Midbrain (tissue), 1 donor: ENCODE results near the gene MRPS26.
A peak's percentile ranks its signal among the peaks of the same experiment; 100 is the strongest.
"Not testable (repeated sequence)": the region's sequence is repeated elsewhere in the genome, so short reads cannot be mapped to it uniquely, and the experiment has no call there.

Experiments
- DNase-seq: peaks from one replicate; lab custom pipeline; 2025; lab: John Stamatoyannopoulos, UW

The MRPS26 gene

GRCh38 chr20:3045816-3046676 lies at the start of gene MRPS26:
TSS of gene MRPS26 (plus strand) at chr20:3046052. CDS start at chr20:3046069, 17 bp downstream.
- peak; percentile 90 for DNase-seq

GRCh38 chr20:2998728-2999127 lies 47.1 kb upstream of the MRPS26 start:
- DNase-seq = no peak

GRCh38 chr20:3000852-3001523 lies 44.9 kb upstream of the MRPS26 start:
- DNase-seq = peak; percentile 60

GRCh38 chr20:3003416-3003815 lies 42.4 kb upstream of the MRPS26 start:
- no peak for DNase-seq

GRCh38 chr20:3010985-3011723 lies 34.7 kb upstream of the MRPS26 start:
- no peak for DNase-seq

- no peak for DNase-seq
These were observed 34.1 kb upstream of the MRPS26 start for GRCh38 chr20:3011752-3012151.

- DNase-seq = no peak
These were observed 32.1 kb upstream of the MRPS26 start for GRCh38 chr20:3013771-3014170.

- no peak for DNase-seq
These were observed 31.7 kb upstream of the MRPS26 start for GRCh38 chr20:3014179-3014578.

GRCh38 chr20:3014662-3015061 lies 31.2 kb upstream of the MRPS26 start:
- DNase-seq = no peak

GRCh38 chr20:3015302-3015701 lies 30.6 kb upstream of the MRPS26 start:
- DNase-seq = not testable (repeated sequence)

GRCh38 chr20:3021327-3021726 lies 24.5 kb upstream of the MRPS26 start:
- DNase-seq = no peak

GRCh38 chr20:3021777-3022176 lies 24.1 kb upstream of the MRPS26 start:
- DNase-seq = no peak

- DNase-seq = not testable (repeated sequence)
These were observed 23.0 kb upstream of the MRPS26 start for GRCh38 chr20:3022559-3023490.

- no peak for DNase-seq
These were observed 17.9 kb upstream of the MRPS26 start for GRCh38 chr20:3027987-3028386.

- no peak for DNase-seq
These were observed 14.2 kb upstream of the MRPS26 start for GRCh38 chr20:3031524-3032147.

- no peak for DNase-seq
These were observed 13.2 kb upstream of the MRPS26 start for GRCh38 chr20:3032624-3033023.

GRCh38 chr20:3037654-3038053 lies 8.2 kb upstream of the MRPS26 start:
- DNase-seq = no peak

- no peak for DNase-seq
These were observed 7.4 kb upstream of the MRPS26 start for GRCh38 chr20:3038454-3038853.

GRCh38 chr20:3039426-3039825 lies 6.4 kb upstream of the MRPS26 start:
- DNase-seq = no peak

GRCh38 chr20:3040086-3040485 lies 5.8 kb upstream of the MRPS26 start:
- no peak for DNase-seq

- DNase-seq = no peak
These were observed 3.9 kb upstream of the MRPS26 start for GRCh38 chr20:3041854-3042409.
